Neural progenitor cell (in vitro differentiated cells): Measurements from ENCODE around the gene RBM27.

Experiments used
- EZH2 ChIP-seq: fragments of 200-600 bp; sonication (generic); IDR thresholded peaks from 2 replicates; pipeline ENCODE4 v1.6.1; 2017; ENCODE audit warnings: antibody characterized with exemption, mild to moderate bottlenecking, moderate library complexity
- TF ChIP-seq, protein P1 (sequence below): fragments of 200-600 bp; sonication (generic); IDR thresholded peaks from 2 replicates; pipeline ENCODE4 v1.5.1; 2017; ENCODE audit warnings: antibody characterized with exemption, mild to moderate bottlenecking

DNA sequence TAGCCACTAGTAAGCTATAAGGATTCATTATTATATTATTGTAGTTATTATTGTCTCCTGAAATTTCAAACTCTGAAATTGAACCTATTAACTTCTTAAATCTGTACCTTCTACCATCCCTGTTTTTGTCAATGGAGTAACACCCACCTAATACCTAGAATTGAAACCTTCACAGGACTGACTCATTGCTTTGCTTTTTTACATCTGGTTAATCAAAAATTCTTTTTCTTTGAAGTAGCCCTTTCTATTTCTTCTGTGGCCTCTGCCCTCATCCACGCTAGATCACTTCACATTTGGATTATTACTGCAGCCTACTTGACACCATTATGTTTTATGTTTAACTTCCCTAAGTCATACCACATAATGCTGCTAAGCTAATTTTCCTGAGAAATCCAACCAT lies 35.6 kb downstream of the RBM27 start:
- TF ChIP-seq, protein P1, sequence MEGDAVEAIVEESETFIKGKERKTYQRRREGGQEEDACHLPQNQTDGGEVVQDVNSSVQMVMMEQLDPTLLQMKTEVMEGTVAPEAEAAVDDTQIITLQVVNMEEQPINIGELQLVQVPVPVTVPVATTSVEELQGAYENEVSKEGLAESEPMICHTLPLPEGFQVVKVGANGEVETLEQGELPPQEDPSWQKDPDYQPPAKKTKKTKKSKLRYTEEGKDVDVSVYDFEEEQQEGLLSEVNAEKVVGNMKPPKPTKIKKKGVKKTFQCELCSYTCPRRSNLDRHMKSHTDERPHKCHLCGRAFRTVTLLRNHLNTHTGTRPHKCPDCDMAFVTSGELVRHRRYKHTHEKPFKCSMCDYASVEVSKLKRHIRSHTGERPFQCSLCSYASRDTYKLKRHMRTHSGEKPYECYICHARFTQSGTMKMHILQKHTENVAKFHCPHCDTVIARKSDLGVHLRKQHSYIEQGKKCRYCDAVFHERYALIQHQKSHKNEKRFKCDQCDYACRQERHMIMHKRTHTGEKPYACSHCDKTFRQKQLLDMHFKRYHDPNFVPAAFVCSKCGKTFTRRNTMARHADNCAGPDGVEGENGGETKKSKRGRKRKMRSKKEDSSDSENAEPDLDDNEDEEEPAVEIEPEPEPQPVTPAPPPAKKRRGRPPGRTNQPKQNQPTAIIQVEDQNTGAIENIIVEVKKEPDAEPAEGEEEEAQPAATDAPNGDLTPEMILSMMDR, result no peak
- TF ChIP-seq EZH2, result no peak
